ENCODE results near the gene GABBR2. TPM values are rescaled to one million over a fixed set of nuclear protein-coding genes. Genes with fewer than 3 reads are reported as not detected.

The GABBR2 gene
- total and polyA plus RNA-seq, 2 of the 8 experiments (the other 6 are each of a cell fraction or from before 2014, with no cell fraction given), result 0.50 to 1.2 TPM

- TF ChIP-seq TEAD4 (IDR thresholded peaks at IDR 0.05; ENCODE audit: low read depth, low read length) (no peak), EGR1 (IDR thresholded peaks at IDR 0.05; ENCODE audit: borderline replicate concordance, low read depth, low read length) (no peak), SP2 (IDR thresholded peaks at IDR 0.05; ENCODE audit: low read length) (no peak), YY1 (IDR thresholded peaks at IDR 0.05; ENCODE audit: low read depth, low read length) (no peak), HDAC2 (IDR thresholded peaks at IDR 0.05; ENCODE audit: borderline replicate concordance in 1 of 2, low read depth in 2 of 2, low read length in 2 of 2) (no peak), TBP (IDR thresholded peaks at IDR 0.05; ENCODE audit: low read depth, low read length) (no peak)
- Histone ChIP-seq H4K5ac (ENCODE audit: insufficient read length, low read depth, low read length) (no peak overlapping the region), H3K4me2 (ENCODE audit: insufficient read depth in 1 of 2, low read depth in 2 of 2, low read length in 2 of 2) (no peak overlapping the region)
Measured at GRCh38 chr9:98640394-98640793, 68.3 kb downstream of the GABBR2 start.

More at GRCh38 chr9:98640394-98640793, 68.3 kb downstream of the GABBR2 start:
- H2AFZ ChIP-seq (ENCODE audit: low read length), result no peak overlapping the region
- peaks cover 0 to 5% (median 0%) of the 10 kb centered on the region in 4 experiments; a peak in 2 of 7 replicates for H3K4me1 ChIP-seq (replicated peaks in 1 of 4; ENCODE audit: control insufficient read depth in 3 of 4, insufficient read depth in 4 of 4, low read length in 3 of 4)
- ChIA-PET POLR2A (ENCODE audit: partially characterized antibody) (no interaction called here), CTCF (ENCODE audit: partially characterized antibody) (interaction anchor here (1.0 to 2.8 kb wide), 4 partner anchors 8 to 136 kb away, joined by 3 to 11 read pairs (median 5); no protein-coding TSS in a partner anchor)
- no peak overlapping the region for H2BK20ac ChIP-seq (ENCODE audit: low read length)
- no peak overlapping the region for H4K91ac ChIP-seq (replicated peaks; ENCODE audit: insufficient read length, low read length)
- H2BK12ac ChIP-seq (ENCODE audit: low read depth, low read length), result no peak overlapping the region
- H3K23me2 ChIP-seq (ENCODE audit: low read depth, low read length), result no peaks in the 10 kb centered on the region
- no peaks in the 10 kb centered on the region; a peak in 1 of 8 replicates for H3K36me3 ChIP-seq (ENCODE audit: control insufficient read depth in 2 of 4, insufficient read depth in 4 of 4, low read length in 3 of 4)
- H3K4me3 ChIP-seq (ENCODE audit: extremely low read depth in 1 of 4, insufficient read depth in 2 of 4, low read depth in 3 of 4, low read length in 4 of 4), result no peak overlapping the region
- H3K4ac ChIP-seq (replicated peaks; ENCODE audit: insufficient read length, low read depth, low read length), result no peak overlapping the region
- H3K79me1 ChIP-seq (ENCODE audit: low read depth, low read length), result no peaks in the 10 kb centered on the region; the same call in 1 of the 2 replicates
- H3K14ac ChIP-seq (ENCODE audit: insufficient read length), result no peak overlapping the region
- DNase-seq (ENCODE audit: low read depth in 1 of 2, low spot score in 2 of 2), result no peak
- no peaks in the 10 kb centered on the region for H4K20me1 ChIP-seq (replicated peaks in 1 of 2; ENCODE audit: control insufficient read depth in 1 of 2, insufficient read depth in 2 of 2, low read length in 2 of 2)
- no peak overlapping the region for H2BK5ac ChIP-seq (ENCODE audit: low read depth, low read length)
- 92% methylated on average over 3 of the region's 3 CpGs; no CpG with 5 or more reads in 1 of the 2 experiments for WGBS, 2 experiments (ENCODE audit: extremely low coverage in 1 of 2, insufficient coverage in 1 of 2, insufficient read length in 1 of 2, insufficient replicate concordance in 2 of 2, low coverage in 1 of 2, low lambda C conversion rate in 2 of 2, missing lambda C conversion rate in 1 of 2)
- no peak overlapping the region for H3K27ac ChIP-seq (ENCODE audit: low read depth, low read length)
- H3K56ac ChIP-seq (replicated peaks; ENCODE audit: insufficient read length, low read depth, low read length), result no peak overlapping the region
- H3K9me3 ChIP-seq (ENCODE audit: insufficient read depth in 2 of 2, low read depth in 1 of 2, low read length in 1 of 2), result peaks cover 4 to 6% of the 10 kb centered on the region in 2 experiments; a peak in 2 of 4 replicates
- no peak overlapping the region for H4K8ac ChIP-seq (ENCODE audit: extremely low read depth, insufficient read depth, low read length)
- FAIRE-seq, result no peak
- H3K23ac ChIP-seq (ENCODE audit: insufficient read length), result no peak overlapping the region
- H2BK15ac ChIP-seq (ENCODE audit: low read length), result no peak overlapping the region
- no peaks in the 10 kb centered on the region for H3K27me3 ChIP-seq (replicated peaks in 1 of 4; ENCODE audit: control insufficient read depth in 3 of 4, extremely low read depth in 1 of 4, insufficient read depth in 3 of 4, low read length in 3 of 4)
- H2AK5ac ChIP-seq (ENCODE audit: low read depth, low read length), result no peak overlapping the region
- H3K9ac ChIP-seq (replicated peaks in 1 of 4; ENCODE audit: extremely low read depth in 1 of 4, low read depth in 3 of 4, low read length in 3 of 4), result no peak overlapping the region
- H3K79me2 ChIP-seq (ENCODE audit: control insufficient read depth in 1 of 2, insufficient read depth in 2 of 2, low read length in 2 of 2), result no peaks in the 10 kb centered on the region
- no peak overlapping the region for H2BK120ac ChIP-seq (replicated peaks; ENCODE audit: low read depth, low read length)
- no peak overlapping the region for H3K18ac ChIP-seq (ENCODE audit: extremely low read depth, low read length)

Measured in H1 (cell line).